ENCODE measurements around the gene GRN. TPM values are rescaled to one million over a fixed set of nuclear protein-coding genes. Genes with fewer than 3 reads are reported as not detected.
"Not testable (repeated sequence)": the region's sequence is repeated elsewhere in the genome, so short reads cannot be mapped to it uniquely, and the experiment has no call there.

The GRN gene
- polyA plus RNA-seq, 4 donors, result 229 to 332 (median 237) TPM

DNA sequence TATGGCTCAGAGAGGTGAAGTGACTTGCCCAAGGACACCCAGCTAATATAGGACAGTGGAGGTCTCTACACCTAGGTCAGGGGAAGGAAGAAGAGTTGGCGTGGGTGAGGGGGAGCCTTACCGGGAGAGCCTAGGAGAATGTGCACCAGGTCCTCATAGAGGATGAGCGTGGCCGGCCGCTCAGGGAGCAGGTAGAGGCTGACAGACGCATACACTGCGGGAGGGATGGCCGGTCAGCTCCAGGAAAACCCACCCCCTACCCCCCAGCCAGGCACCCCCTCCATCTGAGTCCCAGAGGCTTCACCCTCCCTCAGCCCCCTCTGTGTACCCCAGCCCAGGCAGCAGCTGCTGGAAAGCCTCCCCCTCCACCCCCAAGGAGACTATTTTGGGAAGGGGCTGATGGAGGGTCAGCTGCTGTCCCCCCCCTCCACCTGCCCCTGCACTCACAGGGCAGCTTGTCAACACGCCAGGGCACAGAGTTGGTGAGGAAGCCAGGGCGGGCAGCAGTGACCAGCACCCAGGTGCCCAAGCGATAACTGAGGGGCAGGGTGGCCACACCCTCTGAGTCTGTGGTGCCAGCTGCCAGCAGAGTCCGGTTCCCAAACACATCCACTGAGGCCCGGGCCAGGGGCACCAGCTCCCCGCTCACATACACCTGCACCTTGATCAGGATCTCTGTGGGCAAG, 14.5 kb downstream of the GRN start:
- no peak for DNase-seq (ENCODE audit: low read depth in 4 of 4, low spot score in 3 of 4)

DNA sequence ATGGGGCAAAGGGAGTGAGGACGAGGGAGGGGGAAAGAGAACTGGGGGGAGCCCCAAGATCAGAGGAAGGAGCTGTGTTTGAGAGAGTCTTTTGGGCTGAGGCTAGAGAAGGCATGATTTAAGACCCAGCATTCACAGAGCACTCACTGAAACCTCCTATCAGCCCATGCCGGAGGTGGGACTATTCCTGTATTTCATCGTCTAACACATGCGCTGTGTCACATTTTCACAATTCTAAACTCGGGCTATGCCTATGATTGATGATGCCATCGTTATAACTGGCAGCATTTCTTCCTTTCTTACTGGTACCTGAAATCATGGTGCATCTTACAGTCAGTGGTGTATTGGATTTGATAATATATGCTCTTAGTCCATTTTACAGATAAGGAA, 15.0 kb downstream of the GRN start:
- DNase-seq (ENCODE audit: low read depth in 4 of 4, low spot score in 3 of 4), result no peak

DNA sequence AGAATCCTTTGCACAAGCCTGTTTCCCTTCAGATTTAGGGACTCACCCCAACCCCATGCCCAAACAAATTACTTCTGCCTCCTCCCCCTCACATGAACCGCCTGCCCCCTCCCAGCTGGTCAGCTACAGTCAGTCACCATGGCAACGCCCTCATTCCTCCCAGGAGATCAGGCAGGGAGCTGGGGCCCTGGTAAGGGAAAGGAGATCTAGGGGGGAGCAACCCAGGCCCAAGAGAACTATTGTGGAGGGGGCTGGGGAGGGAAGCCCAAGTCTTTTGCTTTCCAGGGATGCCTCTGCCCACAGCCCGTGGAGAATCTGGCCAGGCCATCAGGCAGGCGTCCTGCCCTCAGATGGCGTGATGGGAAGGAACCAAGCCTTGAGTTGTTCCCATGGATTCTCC, 15.7 kb downstream of the GRN start:
- peak in 1 of 4 donors; percentile 81 for DNase-seq (ENCODE audit: low read depth in 4 of 4, low spot score in 3 of 4)

DNA sequence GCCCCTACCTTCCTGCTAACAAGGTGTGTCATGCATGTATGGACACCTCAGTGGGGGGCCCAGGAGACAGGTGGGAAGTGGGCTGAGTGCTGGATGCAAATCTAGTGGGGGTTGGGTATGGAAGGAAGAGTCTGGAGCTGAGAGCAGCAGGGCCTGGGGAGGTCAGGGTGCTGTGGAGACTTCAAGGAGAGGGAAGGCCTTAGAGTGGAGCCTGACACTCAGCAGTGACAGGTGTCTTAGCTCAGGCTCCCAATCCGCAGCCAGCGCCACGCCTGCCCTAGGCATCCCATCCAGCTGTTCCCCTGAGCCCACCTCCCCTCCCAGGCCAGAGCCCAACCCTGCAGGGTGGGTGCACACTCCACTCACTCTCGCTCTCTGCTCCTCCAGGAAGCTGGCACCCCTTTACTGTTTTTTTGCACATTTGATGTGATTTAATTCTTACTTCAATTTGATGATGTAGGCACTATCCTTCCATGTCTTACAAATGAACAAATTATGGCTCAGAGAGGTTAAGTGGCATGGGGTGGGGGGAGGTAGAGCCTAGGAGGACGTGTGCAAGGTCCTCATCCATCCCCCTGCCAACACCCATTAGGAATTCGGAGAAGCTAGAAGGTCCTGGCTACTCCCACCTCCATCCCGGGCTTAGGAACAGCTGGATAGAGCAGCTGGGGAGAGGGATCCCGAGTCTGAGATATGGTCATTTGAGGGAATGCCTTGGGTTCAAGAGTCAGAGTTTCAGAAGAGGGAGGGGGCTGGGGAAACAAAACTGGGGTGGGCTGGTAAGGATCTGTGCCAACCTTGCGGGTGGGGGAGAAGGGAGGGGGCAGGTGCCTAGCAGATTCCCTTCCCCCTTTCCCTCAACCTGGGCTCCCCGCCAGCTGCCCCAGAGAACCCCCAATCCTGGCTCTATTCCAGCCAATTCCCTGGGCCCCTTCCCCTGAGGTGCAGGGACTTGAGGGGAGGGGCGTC, 16.5 kb downstream of the GRN start:
- DNase-seq (ENCODE audit: low read depth in 4 of 4, low spot score in 3 of 4), result no peak

DNA sequence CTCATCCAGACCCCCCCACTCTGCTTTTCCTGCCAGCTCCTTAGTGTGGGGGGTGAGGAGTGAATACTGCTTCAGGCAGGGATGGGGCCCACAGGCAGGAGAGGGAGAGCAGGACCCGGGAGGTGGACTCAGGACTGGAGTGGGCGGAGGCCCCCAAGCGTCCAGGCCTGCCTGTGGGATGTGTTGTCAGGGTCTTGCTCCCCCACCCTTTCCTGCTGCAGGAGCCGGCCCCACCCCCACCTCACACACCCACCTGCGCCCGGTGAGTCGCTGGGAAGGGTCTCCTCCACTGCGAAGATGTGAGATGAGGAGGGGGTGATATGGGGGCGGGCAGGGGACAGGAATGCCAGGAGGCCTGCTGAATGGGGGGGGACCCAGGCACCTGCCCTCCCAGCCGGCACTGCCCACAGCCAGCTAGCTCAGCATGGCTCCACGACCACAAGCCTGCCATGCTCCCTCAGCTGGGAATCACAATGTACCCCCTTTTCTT, 17.4 kb downstream of the GRN start:
- DNase-seq (ENCODE audit: low read depth in 4 of 4, low spot score in 3 of 4), result no peak

DNA sequence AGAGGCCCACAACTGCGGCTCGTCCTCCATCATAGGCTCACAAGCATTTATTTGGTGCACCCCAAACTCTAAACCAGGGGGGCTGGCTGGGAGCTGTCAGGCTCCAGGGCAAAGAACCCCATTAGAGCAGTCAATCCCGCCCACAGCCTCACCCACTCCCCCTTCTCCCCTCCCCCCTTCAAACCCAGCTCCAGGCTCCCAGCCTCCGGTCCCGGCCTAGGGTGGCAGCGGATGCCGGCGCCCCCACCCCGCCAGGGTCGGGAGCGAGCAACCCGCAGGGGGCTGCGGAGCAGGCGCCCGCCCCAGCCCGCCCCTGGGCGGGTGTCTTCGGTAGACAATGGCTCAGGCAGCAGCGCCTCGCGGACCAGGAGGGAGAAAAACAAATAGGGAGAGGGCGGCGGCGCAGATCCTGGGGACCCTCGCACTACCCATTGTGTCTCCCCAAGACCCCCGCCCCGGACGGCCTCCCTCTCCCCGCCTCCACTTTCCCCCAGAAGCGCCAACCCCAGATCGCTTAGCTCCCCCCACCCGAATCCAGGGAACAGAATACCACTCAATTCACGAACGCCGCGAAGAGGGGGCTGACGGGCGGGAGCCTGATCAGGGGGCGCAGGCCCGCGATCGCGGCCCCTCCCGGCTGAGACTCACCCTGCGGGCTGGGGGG, 18.0 kb downstream of the GRN start:
- no peak for DNase-seq (ENCODE audit: low read depth in 4 of 4, low spot score in 3 of 4)

DNA sequence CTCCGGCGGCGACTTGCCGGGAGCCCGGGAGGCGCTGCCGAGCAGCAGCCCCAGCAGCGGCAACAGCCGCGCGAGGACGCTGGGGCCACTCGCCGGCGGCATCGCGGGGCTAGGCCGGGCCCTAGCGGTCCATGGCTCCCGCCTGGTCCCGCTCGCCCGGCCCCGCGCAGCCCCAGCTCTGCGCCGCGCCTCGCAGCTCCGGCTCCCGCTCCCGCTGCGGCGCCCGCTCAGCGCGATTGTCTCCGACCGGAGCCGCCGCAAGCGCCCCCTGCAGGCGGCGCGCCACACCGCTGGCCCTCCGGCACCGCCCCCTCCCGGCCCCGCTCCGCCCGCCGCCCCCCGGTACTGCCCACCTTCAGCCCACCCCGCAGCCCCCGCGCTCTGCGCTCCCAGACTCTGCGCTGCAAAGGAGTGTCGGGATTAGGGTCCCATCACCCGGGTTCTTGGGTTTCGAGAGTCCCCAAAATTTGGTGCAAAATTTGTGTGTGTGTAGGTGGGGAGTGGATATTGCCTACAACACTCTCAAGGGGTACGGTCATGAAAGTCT, 18.6 kb downstream of the GRN start, which contains the start of gene FAM171A2:
TSS of gene FAM171A2 (minus strand) at position 241 of the 547 bp plus-strand sequence. CDS start at position 102, 139 bp downstream.
- DNase-seq (ENCODE audit: low read depth in 4 of 4, low spot score in 3 of 4), result no peak

DNA sequence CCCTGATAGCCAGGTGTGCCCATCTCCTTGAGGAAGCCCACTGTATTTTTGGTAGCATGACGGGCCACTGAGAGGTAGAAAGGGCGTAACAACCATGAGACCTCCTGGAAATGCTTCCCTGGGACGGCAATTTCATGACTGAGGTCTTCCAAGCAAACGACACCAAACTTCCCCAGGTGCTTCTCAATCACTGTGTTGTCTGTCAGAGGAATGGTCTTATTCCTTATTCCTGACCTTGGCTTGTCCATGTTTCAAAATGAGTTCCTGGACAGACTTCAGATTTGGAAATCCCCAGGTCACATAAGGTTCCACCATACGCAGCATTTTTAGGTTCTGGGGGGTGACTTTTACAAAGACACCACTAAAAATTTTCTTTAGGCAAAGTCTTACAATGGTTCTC, 19.9 kb downstream of the GRN start:
- not testable (repeated sequence) for DNase-seq (ENCODE audit: low read depth in 4 of 4, low spot score in 3 of 4)

DNA sequence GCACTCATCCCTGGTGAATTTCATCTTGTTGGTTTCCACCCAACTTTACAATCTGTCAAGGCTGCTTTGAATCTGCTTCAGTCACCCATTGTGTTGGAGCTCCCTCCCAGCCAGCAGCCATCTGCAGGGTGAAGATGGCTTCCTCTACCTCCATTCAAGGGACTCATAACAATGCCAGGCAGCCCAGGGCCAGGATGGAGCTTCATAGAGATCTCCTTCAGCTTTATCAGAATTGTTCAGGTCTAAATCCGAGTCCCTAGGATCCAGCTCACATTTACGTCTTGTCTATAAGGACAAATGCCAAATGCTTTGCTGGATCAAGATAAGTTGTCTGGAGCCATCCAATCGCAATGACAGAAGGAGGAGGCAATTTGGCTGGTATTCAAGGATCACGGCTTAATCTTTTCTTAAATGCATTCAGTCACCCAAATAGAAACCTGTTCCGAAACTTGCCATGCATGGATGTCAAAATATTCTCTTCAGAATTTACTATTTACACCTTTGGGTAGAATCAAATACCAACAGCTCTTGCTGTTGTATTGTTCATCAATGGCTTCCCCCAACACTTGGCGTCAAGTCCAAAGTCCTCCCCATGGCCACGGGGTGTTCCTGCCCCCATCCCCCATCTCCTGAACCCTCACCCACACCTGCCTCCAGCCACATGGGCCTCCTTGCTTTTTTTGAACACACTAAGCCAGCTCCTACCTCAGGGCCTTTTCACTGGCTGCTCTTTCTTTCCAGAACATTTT, 22.3 kb downstream of the GRN start:
- no peak for DNase-seq (ENCODE audit: low read depth in 4 of 4, low spot score in 3 of 4)

DNA sequence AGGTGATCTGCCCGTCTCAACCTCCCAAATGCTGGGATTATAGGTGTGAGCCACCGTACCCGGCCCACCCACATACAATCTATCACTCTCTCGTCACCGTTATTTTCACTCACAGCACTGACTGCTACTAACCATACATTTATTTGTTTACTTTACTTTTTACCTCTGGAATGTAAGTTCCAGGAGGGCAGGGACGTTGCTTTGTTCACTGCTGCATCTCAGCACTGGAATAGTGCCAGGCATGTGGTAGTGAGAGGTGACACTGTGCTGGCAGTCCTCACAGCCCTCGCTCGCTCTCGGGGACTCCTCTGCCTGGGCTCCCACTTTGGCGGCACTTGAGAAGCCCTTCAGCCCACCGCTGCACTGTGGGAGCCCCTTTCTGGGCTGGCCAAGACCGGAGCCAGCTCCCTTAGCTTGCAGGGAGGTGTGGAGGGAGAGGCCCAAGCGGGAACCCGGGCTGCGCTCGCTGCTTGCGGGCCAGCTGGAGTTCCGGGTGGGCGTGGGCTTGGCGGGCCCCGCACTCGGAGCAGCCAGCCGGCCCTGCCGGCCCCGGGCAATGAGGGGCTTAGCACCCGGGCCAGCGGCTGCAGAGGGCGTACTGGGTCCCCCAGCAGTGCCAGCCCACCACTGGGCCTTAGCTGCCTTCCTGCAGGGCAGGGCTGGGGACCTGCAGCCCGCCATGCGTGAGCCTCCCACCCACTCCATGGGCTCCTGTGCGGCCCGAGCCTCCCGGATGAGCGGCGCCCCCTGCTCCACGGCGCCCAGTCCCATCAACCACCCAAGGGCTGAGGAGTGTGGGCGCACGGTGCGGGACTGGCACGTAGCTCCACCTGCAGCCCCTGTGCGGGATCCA, 23.5 kb downstream of the GRN start:
- DNase-seq (ENCODE audit: low read depth in 4 of 4, low spot score in 3 of 4), result not testable (repeated sequence)

DNA sequence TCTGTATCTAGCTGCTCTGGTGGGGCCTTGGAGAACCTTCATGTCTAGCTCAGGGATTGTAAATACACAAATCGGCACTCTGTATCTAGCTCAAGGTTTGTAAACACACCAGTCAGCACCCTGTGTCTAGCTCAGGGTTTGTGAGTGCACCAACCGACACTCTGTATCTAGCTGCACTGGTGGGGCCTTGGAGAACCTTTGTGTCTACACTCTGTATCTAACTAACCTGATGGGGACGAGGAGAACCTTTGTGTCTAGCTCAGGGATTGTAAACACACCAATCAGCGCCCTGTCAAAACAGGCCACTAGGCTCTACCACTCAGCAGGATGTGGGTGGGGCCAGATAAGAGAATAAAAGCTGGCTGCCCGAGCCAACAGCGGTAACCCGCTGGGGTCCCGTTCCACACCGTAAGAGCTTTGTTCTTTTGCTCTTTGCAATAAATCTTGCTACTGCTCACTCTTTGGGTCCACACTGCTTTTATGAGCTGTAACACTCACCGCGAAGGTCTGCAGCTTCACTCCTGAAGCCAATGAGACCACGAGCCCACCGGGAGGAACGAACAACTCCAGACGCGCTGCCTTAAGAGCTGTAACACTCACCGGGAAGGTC, 24.4 kb downstream of the GRN start:
- DNase-seq (ENCODE audit: low read depth in 4 of 4, low spot score in 3 of 4), result not testable (repeated sequence)

DNA sequence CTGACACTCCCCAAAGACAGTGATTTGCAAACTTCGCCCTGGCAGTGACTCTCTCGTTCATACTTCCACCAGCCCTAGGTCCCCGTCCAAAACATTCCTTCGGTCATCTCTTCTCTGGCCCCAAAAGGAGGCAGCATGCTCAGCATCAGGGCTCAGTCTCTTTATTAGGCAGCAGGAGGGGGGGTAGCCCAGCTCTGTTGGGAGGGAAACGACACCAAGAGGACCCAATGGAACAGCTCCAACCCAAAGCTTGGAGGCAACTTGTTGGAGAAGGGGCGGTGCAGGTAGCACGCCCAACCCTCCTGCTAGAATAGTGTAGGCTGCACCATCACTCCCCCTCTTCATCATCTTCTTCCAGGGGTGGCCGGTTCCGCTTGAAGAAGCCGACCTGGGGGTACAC, 26.9 kb downstream of the GRN start:
- DNase-seq (ENCODE audit: low read depth in 4 of 4, low spot score in 3 of 4), result no peak

DNA sequence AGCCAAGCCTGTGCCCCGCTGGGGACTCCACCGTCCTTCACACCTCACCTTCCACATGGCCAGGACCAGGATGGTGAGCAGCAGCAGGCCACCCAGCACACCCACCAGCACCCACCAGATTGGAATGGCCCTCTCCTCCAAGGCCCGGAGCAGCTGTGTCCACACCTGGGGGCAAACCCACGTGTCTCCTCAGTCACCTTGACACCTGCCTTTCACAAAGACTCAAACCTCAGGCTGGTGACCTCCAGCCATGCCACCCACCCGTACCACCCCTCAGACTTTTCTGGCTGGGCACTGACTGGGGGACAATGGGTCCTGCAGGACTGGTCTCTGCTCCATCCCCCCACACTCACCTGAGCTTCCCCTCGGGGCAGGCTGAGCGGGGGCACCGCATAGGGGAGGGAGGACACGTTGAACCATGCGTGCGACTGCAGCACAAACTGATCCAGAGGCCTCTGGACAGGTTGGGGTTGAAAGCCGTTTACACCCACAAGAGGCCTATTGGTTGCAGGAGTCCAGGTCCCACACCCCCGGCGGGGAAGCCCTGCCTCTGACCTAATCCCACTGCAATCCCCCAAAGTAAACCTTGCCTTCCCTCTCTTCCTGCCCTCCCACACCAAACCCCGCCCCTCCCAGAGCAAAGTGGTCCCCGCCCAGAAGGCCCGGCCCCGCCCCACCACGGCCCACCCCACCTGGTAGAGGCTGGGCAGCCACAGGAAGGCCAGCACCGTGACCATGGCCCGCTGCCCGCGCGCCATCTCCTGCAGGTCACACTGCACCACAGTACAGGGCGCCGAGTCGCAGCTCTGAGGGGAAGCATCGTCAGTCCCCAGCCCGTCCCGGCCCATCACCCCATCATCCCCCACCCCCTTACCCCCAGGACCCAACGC, 29.4 kb downstream of the GRN start:
- DNase-seq (ENCODE audit: low read depth in 4 of 4, low spot score in 3 of 4), result no peak

DNA sequence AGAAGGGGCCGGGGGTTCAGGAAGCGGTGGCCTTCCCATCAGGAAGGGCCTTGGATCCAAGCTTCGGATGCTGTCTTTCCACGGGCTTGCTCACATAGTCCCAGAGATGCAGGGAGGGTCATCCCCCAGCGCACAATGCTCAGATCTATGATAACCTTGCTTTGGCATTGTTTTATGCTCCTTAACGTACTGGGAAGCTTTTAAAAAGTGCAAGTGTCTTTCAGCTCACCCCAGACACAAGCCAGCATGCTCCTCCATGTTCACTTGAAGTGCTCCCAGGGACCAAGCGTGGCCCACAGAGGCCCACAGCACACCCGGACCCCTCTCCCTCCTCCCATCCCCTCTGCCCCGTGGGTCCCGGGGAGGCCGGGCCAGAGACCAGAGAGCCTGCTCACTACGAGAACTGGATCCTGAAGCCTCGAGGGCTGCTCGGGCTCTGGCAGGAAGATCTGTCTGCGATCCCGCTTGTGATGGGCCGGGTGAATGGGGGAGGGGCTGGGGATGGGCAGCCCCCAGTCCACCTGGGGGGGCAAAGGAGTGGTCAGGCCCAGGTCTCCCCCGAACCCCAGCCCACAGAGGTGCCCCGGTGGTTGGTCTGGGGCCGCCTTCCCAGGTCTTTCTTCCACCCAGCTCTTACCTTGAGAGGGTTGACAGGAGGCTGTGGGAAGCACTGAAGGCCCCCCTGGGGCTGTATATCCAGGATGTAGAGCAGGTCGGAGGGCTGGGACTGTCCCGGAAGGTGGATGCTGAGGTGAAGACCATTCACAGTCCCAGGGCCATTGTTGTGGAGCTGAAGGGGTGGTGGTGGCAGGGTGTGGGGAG, 30.3 kb downstream of the GRN start:
- DNase-seq (ENCODE audit: low read depth in 4 of 4, low spot score in 3 of 4), result no peak

DNA sequence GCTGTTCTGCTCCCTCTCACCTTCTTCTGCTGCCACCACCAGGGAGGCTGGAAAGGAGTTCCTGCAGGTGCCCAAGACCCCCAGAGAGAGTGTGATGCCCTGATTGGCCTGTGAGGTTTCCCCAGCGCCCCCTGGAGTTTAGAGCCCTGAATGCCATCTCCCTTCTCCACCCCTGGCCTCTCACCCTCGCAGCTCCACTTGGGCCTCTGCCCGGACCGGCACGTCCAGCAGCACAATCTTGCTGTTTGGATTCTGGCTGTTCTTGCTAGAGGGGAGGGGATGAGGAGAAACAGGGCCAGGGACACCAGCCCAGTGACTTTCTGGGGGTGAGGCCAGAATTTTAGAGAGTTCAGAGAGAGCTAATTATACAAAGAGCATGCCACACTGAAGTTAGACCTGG, 31.0 kb downstream of the GRN start:
- no peak for DNase-seq (ENCODE audit: low read depth in 4 of 4, low spot score in 3 of 4)

DNA sequence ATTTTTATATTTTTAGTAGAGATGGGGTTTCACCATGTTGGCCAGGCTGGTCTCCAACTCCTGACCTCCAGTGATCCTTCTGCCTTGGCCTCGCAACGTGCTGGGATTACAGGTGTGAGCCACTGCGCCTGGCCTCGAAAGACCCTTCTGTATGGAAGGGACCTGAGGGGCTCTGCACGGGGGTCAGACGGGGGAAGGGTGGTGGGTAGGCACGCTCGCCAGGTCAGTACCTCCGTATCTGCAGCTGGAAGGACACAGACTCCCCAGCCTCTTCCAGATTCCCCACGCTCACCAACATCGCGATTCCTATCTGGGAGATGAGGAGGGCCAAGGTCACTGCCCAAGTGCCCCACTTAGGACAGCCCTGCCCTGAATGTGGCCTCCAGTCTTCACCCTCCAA, 31.7 kb downstream of the GRN start:
- DNase-seq (ENCODE audit: low read depth in 4 of 4, low spot score in 3 of 4), result no peak

DNA sequence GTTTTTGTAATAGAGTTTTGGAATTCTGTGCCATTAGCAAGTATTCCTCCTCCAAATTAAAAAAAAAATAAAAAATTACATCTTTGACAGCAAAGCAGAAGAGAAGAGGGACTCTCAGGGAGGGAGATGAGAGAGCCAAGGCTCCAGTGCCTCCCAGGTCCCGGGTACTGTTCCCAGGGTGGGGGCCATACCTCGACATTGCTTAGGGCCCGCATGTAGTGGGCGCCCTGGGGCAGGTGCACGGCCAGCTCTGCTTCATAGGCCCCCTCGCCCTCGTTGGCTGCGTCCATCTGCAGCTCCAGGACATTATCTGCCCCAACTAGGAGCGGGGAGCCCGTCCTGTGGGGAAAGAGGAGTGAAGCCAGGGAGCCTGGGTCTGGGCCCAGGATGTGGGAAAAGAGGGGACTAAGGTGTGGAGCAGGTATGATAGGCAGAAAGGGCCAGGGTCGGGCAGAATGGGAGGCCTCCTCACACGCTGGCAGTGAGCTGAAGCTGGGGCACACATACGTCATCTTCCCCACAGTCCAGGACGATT, 33.1 kb downstream of the GRN start:
- no peak for DNase-seq (ENCODE audit: low read depth in 4 of 4, low spot score in 3 of 4)
